Testis (tissue), 2 donors: ENCODE results near the gene PEPD.

Source experiments
- POLR2A ChIP-seq: fragments of 450-650 bp; IDR thresholded peaks from one replicate; pipeline ENCODE4 v1.6.1; 2017; ENCODE audit warnings: antibody characterized with exemption, mild to moderate bottlenecking, moderate library complexity
- TF ChIP-seq, protein P1 (sequence below), 3 experiments: fragments of 450-650 bp in 2 of 3; fragments of 200-600 bp in 1 of 3; sonication (generic) in 1 of 3; IDR thresholded peaks; one replicate each; pipeline ENCODE4 v1.5.1; 2016 to 2019; ENCODE audit warnings: antibody characterized with exemption in 3 of 3, mild to moderate bottlenecking in 2 of 3, moderate library complexity in 1 of 3

DNA sequence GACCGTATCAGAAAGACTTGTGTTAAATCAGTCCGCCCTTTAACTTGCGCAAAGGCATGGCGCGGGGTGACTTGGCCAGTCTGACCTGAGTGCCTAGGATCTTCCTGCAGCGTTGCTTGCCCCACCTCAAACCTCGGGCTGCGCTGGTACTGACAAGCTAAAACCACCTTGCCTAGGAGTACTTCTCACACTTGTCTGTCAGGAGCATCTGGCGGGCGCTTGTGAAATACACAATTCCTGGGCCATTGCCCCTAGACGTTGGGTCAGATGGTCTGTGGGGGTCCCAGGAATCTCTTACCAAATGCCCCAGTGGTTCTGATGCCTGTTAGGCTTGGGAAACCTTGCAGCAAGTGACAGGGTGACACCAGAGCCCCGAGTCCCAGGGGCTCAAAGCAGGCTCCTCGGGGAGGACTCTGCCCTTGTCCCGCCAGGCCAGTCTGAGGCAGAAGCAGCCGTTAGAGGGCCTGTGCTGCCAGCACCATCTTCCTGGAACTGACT is 135.2 kb downstream of the PEPD start:
- no peak for TF ChIP-seq POLR2A
- TF ChIP-seq, protein P1, sequence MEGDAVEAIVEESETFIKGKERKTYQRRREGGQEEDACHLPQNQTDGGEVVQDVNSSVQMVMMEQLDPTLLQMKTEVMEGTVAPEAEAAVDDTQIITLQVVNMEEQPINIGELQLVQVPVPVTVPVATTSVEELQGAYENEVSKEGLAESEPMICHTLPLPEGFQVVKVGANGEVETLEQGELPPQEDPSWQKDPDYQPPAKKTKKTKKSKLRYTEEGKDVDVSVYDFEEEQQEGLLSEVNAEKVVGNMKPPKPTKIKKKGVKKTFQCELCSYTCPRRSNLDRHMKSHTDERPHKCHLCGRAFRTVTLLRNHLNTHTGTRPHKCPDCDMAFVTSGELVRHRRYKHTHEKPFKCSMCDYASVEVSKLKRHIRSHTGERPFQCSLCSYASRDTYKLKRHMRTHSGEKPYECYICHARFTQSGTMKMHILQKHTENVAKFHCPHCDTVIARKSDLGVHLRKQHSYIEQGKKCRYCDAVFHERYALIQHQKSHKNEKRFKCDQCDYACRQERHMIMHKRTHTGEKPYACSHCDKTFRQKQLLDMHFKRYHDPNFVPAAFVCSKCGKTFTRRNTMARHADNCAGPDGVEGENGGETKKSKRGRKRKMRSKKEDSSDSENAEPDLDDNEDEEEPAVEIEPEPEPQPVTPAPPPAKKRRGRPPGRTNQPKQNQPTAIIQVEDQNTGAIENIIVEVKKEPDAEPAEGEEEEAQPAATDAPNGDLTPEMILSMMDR (IDR thresholded peaks at IDR 0.05): no peak
